Stimulated activated CD4-positive, alpha-beta T cell treated with anti-CD3 and anti-CD28 coated beads, Interleukin-4, amount 100 ng/mL, for 48 hours (primary cell): ENCODE measurements around the gene MAGI2.
"Not testable (repeated sequence)": the region's sequence is repeated elsewhere in the genome, so short reads cannot be mapped to it uniquely, and the experiment has no call there.

Experiments used
- DNase-seq, 2 donors: peaks; one replicate each; pipeline ENCODE4 v3.0.0-alpha.2; 2020; ENCODE audit warnings: low read depth in 2 of 2

MAGI2 gene

DNA sequence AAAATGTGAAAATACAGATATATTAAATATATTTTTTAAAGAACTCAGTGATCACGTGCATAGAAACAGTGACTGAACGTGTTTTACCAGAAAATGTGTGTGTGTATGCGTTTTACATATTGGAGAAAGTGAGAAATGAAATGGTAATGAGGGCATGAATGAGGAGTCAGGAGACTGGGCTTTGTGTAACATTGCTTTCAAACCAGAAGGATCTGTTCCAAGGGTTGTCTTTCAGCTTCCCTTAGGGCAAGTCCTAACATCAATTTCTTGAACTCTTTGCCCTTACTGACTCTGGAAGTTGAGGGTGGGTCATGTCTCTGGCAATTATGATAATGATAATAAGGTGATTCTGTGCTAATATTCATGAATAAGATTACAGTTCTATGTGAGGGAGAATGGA is 1097.6 kb downstream of the MAGI2 start:
- no peak for DNase-seq

- no peak for DNase-seq
Observed at GRCh38 chr7:78350926-78351325, 1102.5 kb downstream of the MAGI2 start.

- no peak for DNase-seq
Observed at GRCh38 chr7:78350391-78350790, 1103.1 kb downstream of the MAGI2 start.

DNA sequence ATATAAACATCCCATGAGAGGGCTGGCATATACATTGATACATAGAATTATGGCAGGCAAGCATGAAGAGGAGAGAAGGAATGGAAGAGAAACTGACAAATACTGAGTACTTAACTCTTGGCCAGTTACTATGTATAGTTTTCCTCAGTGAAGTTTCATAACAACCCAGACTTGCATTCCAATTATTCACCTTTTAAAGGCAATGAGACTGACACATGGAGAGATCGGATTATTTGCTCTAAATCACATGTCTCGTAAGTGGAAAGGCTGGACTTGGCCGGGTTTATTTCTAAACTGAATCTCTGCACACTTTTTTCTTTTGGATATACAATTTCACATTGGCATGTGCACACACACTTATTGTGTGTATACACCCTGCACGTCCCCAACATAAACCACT is 1106.6 kb downstream of the MAGI2 start:
- DNase-seq = no peak

GRCh38 chr7:78345979-78346378 is 1107.5 kb downstream of the MAGI2 start:
- no peak for DNase-seq

GRCh38 chr7:78345293-78345911 is 1108.1 kb downstream of the MAGI2 start:
- no peak for DNase-seq

DNA sequence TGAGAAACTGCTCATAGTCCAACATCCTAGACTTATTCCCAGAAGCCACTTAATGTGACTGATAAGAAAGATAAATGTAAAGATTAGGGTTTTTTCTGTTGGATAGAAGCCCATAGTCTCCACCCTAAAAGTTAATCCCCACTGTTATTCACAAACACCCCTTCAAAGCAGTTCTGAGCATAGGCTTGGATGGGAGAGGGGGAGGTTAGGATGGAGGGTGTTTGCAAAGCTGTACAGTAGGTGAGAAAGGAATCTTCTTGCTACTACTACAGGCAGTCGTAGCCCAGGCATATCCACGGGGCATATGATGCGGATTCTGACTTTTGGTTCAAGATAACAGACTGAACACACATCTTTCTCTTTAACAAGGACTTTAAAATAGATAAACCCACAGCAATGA is 1119.0 kb downstream of the MAGI2 start:
- no peak for DNase-seq

DNA sequence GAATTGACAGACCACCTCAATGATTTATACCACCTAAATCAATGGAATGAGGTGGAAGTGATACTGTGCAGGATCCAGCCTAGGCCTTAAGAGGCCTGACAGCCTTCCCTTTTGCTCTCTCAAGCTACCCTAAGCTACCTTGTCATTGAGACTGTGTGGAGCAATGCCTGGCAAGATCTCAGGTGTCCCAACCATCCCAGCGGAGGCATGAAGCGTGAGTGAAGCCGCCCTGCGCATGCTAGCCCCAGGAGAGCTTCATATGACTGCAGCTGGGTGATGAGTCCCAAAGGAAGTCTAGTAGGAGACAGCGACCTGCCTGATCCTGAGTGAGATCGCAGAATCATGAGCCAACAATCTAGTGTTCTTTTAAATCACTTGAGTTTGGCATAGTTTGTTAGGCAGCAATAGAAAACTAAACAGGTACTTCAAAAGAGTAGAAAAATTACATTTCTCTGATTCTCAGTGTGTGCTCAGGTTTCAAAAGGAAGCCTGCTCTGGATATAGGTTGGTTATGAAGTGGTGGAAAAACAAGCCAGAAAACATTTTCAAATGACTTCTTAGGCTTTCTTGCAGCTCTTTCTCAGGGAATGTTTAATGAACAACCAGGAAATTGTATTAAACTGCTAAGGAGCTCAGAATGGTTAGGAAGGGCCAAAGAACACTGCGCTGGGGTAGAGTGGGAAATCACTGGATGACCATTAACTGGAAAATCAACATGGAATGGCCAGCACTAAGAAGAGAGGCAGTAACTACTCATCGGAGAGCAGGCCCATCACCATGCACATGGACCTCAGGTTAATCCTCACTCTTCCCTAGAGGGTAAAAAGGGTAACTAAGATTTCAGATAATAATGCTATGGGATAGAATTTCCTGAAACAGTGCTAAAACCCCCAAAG is 1119.7 kb downstream of the MAGI2 start:
- no peak for DNase-seq

DNA sequence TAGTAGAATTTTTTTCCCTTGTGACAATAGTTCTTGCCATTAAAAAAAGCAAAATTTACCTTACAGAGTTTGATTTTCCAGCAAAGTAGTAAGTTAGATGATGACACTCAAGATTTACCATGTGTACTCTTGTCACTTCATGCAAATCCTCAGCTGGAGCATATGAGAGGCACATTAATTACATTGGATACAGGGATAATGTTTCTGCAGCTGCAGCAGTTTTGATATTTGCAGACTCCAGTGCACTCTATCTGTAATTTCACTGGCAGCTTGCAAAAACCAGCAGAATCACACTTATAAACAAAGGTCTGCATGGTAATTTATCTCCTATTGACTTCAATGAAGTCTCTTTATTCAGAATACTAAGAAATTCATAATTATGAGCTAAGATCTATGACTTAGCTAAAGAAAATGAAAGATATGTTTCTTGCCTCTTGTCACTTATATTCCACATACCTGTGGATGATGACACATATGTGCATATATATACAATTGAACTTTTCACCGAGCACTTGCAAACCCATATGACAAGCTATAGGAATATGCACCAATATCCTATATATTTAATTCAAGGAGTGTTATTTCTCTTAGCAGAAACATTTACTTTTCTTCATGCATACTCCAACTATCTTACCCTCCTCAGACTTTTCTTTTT is 1124.3 kb downstream of the MAGI2 start:
- no peak for DNase-seq

- DNase-seq = no peak
Observed at GRCh38 chr7:78327718-78328117, 1125.7 kb downstream of the MAGI2 start.

DNA sequence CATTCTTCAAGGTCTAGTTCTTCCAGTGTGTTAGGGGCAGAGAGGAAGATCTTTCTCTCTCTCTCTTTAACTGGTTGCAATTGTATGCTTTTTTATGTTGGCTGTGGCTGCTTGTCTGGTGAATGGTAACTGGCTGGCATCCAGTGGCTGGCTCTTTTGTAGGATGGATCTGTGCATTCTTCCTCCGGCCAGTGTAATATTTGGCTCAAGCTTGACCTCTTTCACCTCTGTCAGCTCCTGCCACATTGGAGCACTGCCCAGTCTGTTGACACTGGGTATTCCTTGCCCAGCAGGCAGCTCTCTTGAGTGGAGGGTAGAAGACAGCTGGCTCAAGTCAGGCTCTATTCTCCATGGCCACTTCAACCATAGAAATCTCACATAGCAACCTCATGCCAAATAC is 1126.6 kb downstream of the MAGI2 start:
- no peak for DNase-seq

DNA sequence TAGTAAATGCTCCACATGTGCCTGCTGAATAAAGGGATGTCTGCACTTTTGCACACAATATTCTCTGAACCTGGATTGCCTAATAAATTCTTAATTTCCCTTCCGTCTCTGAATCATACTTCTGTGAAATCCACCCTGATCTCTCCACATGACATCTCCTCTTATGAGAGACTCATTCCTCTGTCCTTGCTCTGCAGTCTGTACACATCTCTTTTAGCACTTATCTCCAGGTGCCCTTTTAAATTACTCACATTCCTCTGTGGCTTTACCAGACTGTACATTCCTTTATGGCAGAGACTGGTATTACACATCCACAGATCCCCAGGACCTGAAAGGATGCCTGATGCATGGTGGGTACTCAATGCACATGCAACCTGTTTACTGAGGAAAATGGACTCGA is 1127.3 kb downstream of the MAGI2 start:
- no peak for DNase-seq

- no peak for DNase-seq
Observed at GRCh38 chr7:78323118-78323517, 1130.3 kb downstream of the MAGI2 start.

GRCh38 chr7:78322231-78322630 is 1131.2 kb downstream of the MAGI2 start:
- DNase-seq = not testable (repeated sequence)

GRCh38 chr7:78317371-78317770 is 1136.1 kb downstream of the MAGI2 start:
- no peak for DNase-seq

- DNase-seq = no peak
Observed at GRCh38 chr7:78316110-78316509, 1137.4 kb downstream of the MAGI2 start.

DNA sequence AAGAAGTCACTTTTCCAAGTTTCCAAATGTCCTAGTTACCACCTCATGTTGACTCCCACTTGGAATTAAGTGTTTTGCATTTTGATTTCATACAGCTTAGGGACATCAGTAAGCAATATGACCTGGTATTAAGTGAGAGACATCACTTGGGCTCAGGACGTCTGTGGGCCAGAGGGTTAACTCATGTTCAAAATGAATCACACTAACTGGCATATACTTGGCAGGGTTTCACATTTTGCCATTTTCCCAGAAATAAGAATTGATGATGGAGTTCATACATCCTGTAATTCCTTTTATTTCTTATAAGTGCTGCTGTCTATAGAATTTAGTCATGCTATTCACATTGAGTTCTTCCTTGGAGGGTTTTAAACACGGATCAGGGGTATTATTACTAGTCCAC is 1138.3 kb downstream of the MAGI2 start:
- no peak for DNase-seq

GRCh38 chr7:78311181-78311580 is 1142.3 kb downstream of the MAGI2 start:
- DNase-seq = no peak

DNA sequence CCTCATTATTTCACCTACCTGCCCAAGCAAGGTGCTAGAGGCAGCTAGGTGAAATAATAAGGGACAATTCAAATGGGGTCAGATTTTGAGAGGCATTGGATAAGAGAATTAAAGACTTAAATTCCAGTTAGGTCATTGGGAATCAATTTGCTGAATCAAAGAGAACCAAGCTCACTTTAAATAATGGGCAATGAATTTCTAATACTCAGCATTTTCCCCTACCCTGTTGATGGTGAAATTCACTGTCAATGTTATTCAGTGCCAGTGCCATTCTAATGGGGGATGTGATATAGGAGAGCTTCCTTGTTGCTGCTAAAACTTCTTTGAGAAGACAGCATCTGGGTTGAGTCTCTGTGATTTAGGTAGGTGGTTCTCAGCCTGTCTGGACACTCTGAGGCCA is 1145.6 kb downstream of the MAGI2 start:
- DNase-seq = no peak

DNA sequence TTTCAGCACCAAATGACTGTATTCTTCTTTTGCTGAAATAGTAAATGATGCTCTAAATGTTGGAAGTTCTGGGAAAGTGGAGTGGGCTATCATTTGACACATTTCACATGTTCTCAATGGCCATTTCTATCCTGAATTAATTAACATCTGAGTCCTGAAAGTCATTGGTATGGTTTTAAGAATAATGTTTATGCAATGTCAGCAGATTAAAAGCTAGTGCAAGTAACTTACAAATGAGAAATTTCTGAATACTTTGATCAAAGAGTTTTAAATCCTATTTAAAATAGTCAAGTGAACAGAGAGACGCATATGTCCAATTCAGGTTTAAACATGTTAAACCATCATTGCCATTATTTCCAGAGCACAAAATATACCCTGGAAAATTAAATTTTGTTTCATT is 1146.8 kb downstream of the MAGI2 start:
- DNase-seq = no peak

- no peak for DNase-seq
Observed at GRCh38 chr7:78301407-78301806, 1152.1 kb downstream of the MAGI2 start.

DNA sequence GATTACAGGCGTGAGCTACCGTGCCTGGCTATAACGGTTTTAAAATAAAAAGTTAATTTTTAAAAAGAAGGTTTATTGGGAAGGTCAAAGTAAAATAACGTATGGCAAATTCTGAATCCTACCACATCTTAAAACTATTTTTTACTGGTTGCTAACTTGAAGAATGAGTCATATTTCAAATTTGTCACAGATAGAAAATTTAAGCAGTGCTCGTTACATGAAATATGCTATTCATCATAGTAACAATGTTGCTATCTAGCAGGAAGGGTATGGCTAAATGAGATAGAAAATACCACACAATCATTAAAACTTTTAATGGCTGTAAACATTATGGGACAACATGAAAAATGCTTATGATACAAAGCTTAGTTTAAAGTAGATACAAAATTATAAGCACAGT is 1154.4 kb downstream of the MAGI2 start:
- DNase-seq = no peak
